ENCODE results near the gene ZMYND8. TPM values are rescaled to one million over a fixed set of nuclear protein-coding genes. Genes with fewer than 3 reads are reported as not detected.

Gene ZMYND8
- total RNA-seq, 3 donors from 2014 or later (not counting 1 experiment from before 2014, with no cell fraction given): 57.6 to 72.6 (median 69.8) TPM

DNA sequence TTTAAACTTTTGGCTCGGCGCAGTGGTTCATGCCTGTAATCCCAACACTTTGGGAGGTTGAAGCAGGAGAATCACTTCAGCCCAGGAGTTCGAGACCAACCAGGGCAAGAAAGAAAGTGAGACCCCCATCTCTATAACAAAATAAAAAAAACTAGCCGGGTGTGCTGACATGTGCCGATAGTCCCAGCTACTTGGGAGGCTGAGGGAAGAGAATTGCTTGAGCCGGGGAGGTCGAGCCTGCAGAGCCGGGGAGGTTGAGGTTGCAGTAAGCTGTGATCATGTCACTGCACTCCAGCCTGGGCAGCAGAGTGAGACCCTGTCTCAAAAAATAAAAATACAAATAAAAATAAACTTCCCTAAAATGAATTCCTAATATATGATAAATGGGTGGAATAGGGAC is 50.4 kb downstream of the ZMYND8 start:
- Mint-ChIP-seq H3K9me3 (no peaks in the 10 kb centered on the region), H3K4me1 (peaks cover 29 to 36% of the 10 kb centered on the region in 2 donors), H3K36me3 (peaks cover 5% of the 10 kb centered on the region), H3K4me3 (no peak overlapping the region), H3K27me3 (ENCODE audit: low read depth in 2 of 2) (no peaks in the 10 kb centered on the region), H3K27ac (peak overlapping the region; percentile 87 to 91)
- Histone ChIP-seq H3K27ac (ENCODE audit: low read length) (peak overlapping the region; percentile 34), H3K27me3 (ENCODE audit: control insufficient read depth, insufficient read depth, low read length) (no peaks in the 10 kb centered on the region), H3K36me3 (ENCODE audit: control insufficient read depth, insufficient read depth, low read length) (peaks cover 43% of the 10 kb centered on the region), H3K4me3 (ENCODE audit: low read length) (no peak overlapping the region), H3K4me1 (ENCODE audit: control insufficient read depth, insufficient read depth, low read length) (peaks cover 19% of the 10 kb centered on the region), H3K9me3 (ENCODE audit: control insufficient read depth, insufficient read depth, low read length) (no peaks in the 10 kb centered on the region)
- ATAC-seq: no peak
- intact Hi-C loops (cut with micrococcal nuclease): no loop called here
- 96% methylated on average over 6 of the region's 8 CpGs for WGBS (ENCODE audit: insufficient coverage)
- no peak for DNase-seq
- no peak for TF ChIP-seq CTCF (IDR thresholded peaks at IDR 0.05)

DNA sequence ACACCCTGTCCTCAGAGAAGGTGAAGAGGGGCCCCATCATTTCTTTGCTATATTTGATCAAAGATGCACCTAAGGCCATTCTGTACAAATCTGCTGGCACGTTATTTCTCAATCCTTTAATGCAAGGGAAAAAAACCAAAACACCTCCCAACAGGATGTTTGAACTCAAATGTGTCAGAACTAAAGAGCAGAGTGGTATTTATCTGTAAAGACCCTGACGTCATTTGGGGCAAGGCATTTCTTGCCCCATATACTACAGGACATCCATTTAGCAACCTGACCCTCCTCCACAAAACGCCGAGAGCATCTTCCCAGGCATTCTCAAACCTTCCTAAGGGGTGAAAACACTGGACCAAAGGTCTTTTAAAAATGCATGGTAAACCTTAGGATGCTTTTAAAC is 50.8 kb downstream of the ZMYND8 start:
- H3K27ac ChIP-seq (ENCODE audit: low read length): peak overlapping the region; percentile 34
- intact Hi-C loops (cut with micrococcal nuclease): no loop called here
- no peaks in the 10 kb centered on the region for H3K9me3 ChIP-seq (ENCODE audit: control insufficient read depth, insufficient read depth, low read length)
- Mint-ChIP-seq H3K4me3 (no peak overlapping the region), H3K27ac (peak overlapping the region; percentile 87 to 91), H3K27me3 (ENCODE audit: low read depth in 2 of 2) (no peaks in the 10 kb centered on the region), H3K4me1 (peaks cover 29 to 31% of the 10 kb centered on the region in 2 donors), H3K36me3 (peaks cover 5% of the 10 kb centered on the region), H3K9me3 (no peaks in the 10 kb centered on the region)
- H3K27me3 ChIP-seq (ENCODE audit: control insufficient read depth, insufficient read depth, low read length): no peaks in the 10 kb centered on the region
- H3K4me1 ChIP-seq (ENCODE audit: control insufficient read depth, insufficient read depth, low read length): peaks cover 19% of the 10 kb centered on the region
- DNase-seq (no peak), ATAC-seq (peak; percentile 78 to 97 (median 96))
- WGBS (ENCODE audit: insufficient coverage): 53% methylated on average over 4 of the region's 4 CpGs
- H3K36me3 ChIP-seq (ENCODE audit: control insufficient read depth, insufficient read depth, low read length): peaks cover 43% of the 10 kb centered on the region
- H3K4me3 ChIP-seq (ENCODE audit: low read length): no peak overlapping the region
- TF ChIP-seq CTCF (IDR thresholded peaks at IDR 0.05): no peak

DNA sequence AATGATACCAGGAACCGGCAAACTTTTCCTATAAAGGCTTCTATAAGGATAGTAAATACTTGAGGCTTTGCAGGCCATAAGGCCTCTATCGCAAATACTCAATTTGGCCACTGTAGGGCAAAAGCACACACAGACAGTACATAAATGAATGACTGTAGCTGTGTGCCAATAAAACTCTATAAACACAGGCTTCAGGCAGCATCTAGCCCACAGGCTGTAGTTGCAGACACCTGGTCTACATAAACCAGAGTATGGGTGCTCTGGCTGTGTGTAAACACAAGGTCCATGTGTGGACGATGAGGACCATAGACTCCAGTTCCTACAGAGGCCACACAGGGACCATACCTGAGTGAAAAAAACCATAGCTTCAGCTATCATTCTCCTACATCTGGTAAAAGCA is 52.2 kb downstream of the ZMYND8 start:
- Mint-ChIP-seq H3K4me1 (peaks cover 29 to 30% of the 10 kb centered on the region in 2 donors), H3K27me3 (ENCODE audit: low read depth in 2 of 2) (no peaks in the 10 kb centered on the region), H3K4me3 (no peak overlapping the region), H3K9me3 (no peaks in the 10 kb centered on the region), H3K36me3 (peaks cover 5% of the 10 kb centered on the region), H3K27ac (peak overlapping the region; percentile 74 to 87)
- H3K27me3 ChIP-seq (ENCODE audit: control insufficient read depth, insufficient read depth, low read length): no peaks in the 10 kb centered on the region
- DNase-seq (no peak), ATAC-seq (no peak)
- intact Hi-C loops (cut with micrococcal nuclease): no loop called here
- peaks cover 19% of the 10 kb centered on the region for H3K4me1 ChIP-seq (ENCODE audit: control insufficient read depth, insufficient read depth, low read length)
- WGBS (ENCODE audit: insufficient coverage): 96% methylated on average over 3 of the region's 3 CpGs
- H3K9me3 ChIP-seq (ENCODE audit: control insufficient read depth, insufficient read depth, low read length): no peaks in the 10 kb centered on the region
- H3K27ac ChIP-seq (ENCODE audit: low read length): no peak overlapping the region
- no peak overlapping the region for H3K4me3 ChIP-seq (ENCODE audit: low read length)
- no peak for TF ChIP-seq CTCF (IDR thresholded peaks at IDR 0.05)
- peaks cover 38% of the 10 kb centered on the region for H3K36me3 ChIP-seq (ENCODE audit: control insufficient read depth, insufficient read depth, low read length)

DNA sequence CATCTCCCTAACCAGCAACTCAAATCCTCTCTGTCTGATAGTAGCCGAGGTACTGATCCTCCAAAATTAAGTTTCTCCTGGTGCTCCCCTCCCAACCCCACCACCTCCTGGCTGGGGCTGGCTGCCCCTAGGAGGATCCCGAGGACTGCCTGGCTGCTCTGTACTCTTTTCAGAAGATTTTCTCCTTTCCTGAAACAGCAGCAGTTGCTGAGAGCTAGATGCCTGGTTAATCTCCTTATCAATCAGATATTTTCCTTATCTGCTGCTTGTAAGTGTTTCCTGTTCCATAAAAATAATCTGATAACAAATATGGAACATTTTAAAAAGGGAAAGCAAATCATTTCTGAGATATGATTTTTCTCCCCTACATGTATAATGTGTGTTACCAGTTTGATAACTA is 52.8 kb downstream of the ZMYND8 start:
- no peaks in the 10 kb centered on the region for H3K27me3 Mint-ChIP-seq (ENCODE audit: low read depth in 2 of 2)
- DNase-seq (no peak), ATAC-seq (no peak)
- H3K9me3 ChIP-seq (ENCODE audit: control insufficient read depth, insufficient read depth, low read length): no peaks in the 10 kb centered on the region
- peaks cover 19% of the 10 kb centered on the region for H3K4me1 ChIP-seq (ENCODE audit: control insufficient read depth, insufficient read depth, low read length)
- H3K4me1 Mint-ChIP-seq: peaks cover 29 to 30% of the 10 kb centered on the region in 2 donors
- WGBS (ENCODE audit: insufficient coverage): 90% methylated on average over 2 of the region's 2 CpGs
- H3K9me3 Mint-ChIP-seq: no peaks in the 10 kb centered on the region
- peaks cover 38% of the 10 kb centered on the region for H3K36me3 ChIP-seq (ENCODE audit: control insufficient read depth, insufficient read depth, low read length)
- H3K27ac ChIP-seq (ENCODE audit: low read length): no peak overlapping the region
- peaks cover 5% of the 10 kb centered on the region for H3K36me3 Mint-ChIP-seq
- no peak overlapping the region for H3K4me3 Mint-ChIP-seq
- H3K27ac Mint-ChIP-seq: peak overlapping the region; percentile 74 to 87
- intact Hi-C loops (cut with micrococcal nuclease): no loop called here
- TF ChIP-seq CTCF (IDR thresholded peaks at IDR 0.05): no peak
- H3K4me3 ChIP-seq (ENCODE audit: low read length): no peak overlapping the region
- H3K27me3 ChIP-seq (ENCODE audit: control insufficient read depth, insufficient read depth, low read length): no peaks in the 10 kb centered on the region
